ENCODE data around the gene SCN5A. TPM values are rescaled to one million over a fixed set of nuclear protein-coding genes. Genes with fewer than 3 reads are reported as not detected.
"Not testable (repeated sequence)": the region's sequence is repeated elsewhere in the genome, so short reads cannot be mapped to it uniquely, and the experiment has no call there.

Gene SCN5A
- total and polyA plus RNA-seq, 8 donors, result 0.09 to 0.97 (median 0.83) TPM

GRCh38 chr3:38573111-38573510, 76.4 kb downstream of the SCN5A start:
- intact Hi-C loops (cut with DNase I), result no loop called here
- no peak for TF ChIP-seq CTCF (IDR thresholded peaks at IDR 0.05)
- Histone ChIP-seq H3K4me3 (no peak overlapping the region), H3K27me3 (no peaks in the 10 kb centered on the region), H3K36me3 (no peaks in the 10 kb centered on the region), H3K27ac (no peak overlapping the region), H3K9me3 (peaks cover 0 to 6% of the 10 kb centered on the region in 2 donors), H3K4me1 (no peaks in the 10 kb centered on the region)
- DNase-seq (no peak), ATAC-seq (no peak)

GRCh38 chr3:38567498-38567897, 82.0 kb downstream of the SCN5A start:
- DNase-seq, result peak in 1 of 4 donors; percentile 50
- Histone ChIP-seq H3K27ac (no peak overlapping the region), H3K36me3 (no peaks in the 10 kb centered on the region), H3K27me3 (no peaks in the 10 kb centered on the region), H3K9me3 (no peaks in the 10 kb centered on the region), H3K4me1 (no peaks in the 10 kb centered on the region), H3K4me3 (no peak overlapping the region)
- intact Hi-C loops (cut with DNase I), result no loop called here
- ATAC-seq, result no peak
- no peak for TF ChIP-seq CTCF (IDR thresholded peaks at IDR 0.05)

- H3K36me3 ChIP-seq; H3K9me3 ChIP-seq; H3K4me1 ChIP-seq; H3K27ac ChIP-seq; H3K27me3 ChIP-seq; intact Hi-C loops (cut with DNase I); ATAC-seq; H3K4me3 ChIP-seq: not testable (repeated sequence)
- DNase-seq, result peak in 1 of 4 donors; percentile 17
Measured at GRCh38 chr3:38566794-38567193, 82.7 kb downstream of the SCN5A start.

GRCh38 chr3:38566215-38566528, 83.3 kb downstream of the SCN5A start:
- intact Hi-C loops (cut with DNase I), result no loop called here
- no peak for TF ChIP-seq CTCF (IDR thresholded peaks at IDR 0.05)
- ATAC-seq (no peak), DNase-seq (peak in 2 of 4 donors; percentile 26 to 45)
- H3K36me3 ChIP-seq, result no peaks in the 10 kb centered on the region
- no peaks in the 10 kb centered on the region for H3K9me3 ChIP-seq
- H3K27ac ChIP-seq, result no peak overlapping the region
- H3K4me1 ChIP-seq, result no peaks in the 10 kb centered on the region
- H3K4me3 ChIP-seq, result no peak overlapping the region
- H3K27me3 ChIP-seq, result no peaks in the 10 kb centered on the region

GRCh38 chr3:38565339-38566214, 83.9 kb downstream of the SCN5A start:
- no peak overlapping the region for H3K27ac ChIP-seq
- TF ChIP-seq CTCF (IDR thresholded peaks at IDR 0.05), result no peak
- no peaks in the 10 kb centered on the region for H3K36me3 ChIP-seq
- intact Hi-C loops (cut with DNase I), result no loop called here
- no peaks in the 10 kb centered on the region for H3K4me1 ChIP-seq
- ATAC-seq (no peak), DNase-seq (peak in 1 of 4 donors; percentile 50)
- no peak overlapping the region for H3K4me3 ChIP-seq
- H3K9me3 ChIP-seq, result no peaks in the 10 kb centered on the region
- no peaks in the 10 kb centered on the region for H3K27me3 ChIP-seq

Data from left lung (tissue), 10 donors.